Lower leg skin (tissue), 4 donors: Measurements from ENCODE around the gene SP3. TPM values are rescaled to one million over a fixed set of nuclear protein-coding genes. Genes with fewer than 3 reads are reported as not detected.

ENCODE experiments used
- DNase-seq, 2 donors: peaks; one replicate each; pipeline ENCODE4 v3.0.0-alpha.2; 2019; ENCODE audit warnings: low spot score in 2 of 2
- H3K4me3 ChIP-seq: fragments of 200-600 bp; sonication (generic); 2 replicates; pipeline ENCODE4 v1.5.1; 2017; ENCODE audit warnings: mild to moderate bottlenecking, low read depth; ENCODE audit not compliant: poor library complexity, severe bottlenecking
- POLR2A ChIP-seq, 2 donors: fragments of 450-650 bp; IDR thresholded peaks; one replicate each; pipeline ENCODE4 v1.6.1; 2016 to 2017; ENCODE audit warnings: antibody characterized with exemption in 2 of 2, mild to moderate bottlenecking in 1 of 2, moderate library complexity in 1 of 2
- WGBS, 2 donors: methylation state at CpG; one replicate each; pipeline ENCODE4 v1.1.5; 2018; 5-methylcytosine and 5-hydroxymethylcytosine counted together
- intact Hi-C: fragments of 100-400 bp; cut with DNase I; formaldehyde crosslinking; loops from one replicate; pipeline ENCODE4 v1.15.0; 2023; ENCODE audit warnings: low total_unique reads
- total RNA-seq, 4 donors: library from RNA; depleted of rRNA; stranded (reverse); fragments of >200 nt; gene quantifications; one replicate each; pipeline ENCODE4 v1.1.0, GENCODE V29; 2016
- TF ChIP-seq, protein P1 (sequence below), 3 donors: fragments of 450-650 bp; IDR thresholded peaks; one replicate each; pipeline ENCODE4 v1.5.1; 2016; ENCODE audit warnings: antibody characterized with exemption in 3 of 3, mild to moderate bottlenecking in 3 of 3, moderate library complexity in 2 of 3

The SP3 gene
- total RNA-seq, 4 donors from 2014 or later: 99.1 to 209 (median 124) TPM

DNA sequence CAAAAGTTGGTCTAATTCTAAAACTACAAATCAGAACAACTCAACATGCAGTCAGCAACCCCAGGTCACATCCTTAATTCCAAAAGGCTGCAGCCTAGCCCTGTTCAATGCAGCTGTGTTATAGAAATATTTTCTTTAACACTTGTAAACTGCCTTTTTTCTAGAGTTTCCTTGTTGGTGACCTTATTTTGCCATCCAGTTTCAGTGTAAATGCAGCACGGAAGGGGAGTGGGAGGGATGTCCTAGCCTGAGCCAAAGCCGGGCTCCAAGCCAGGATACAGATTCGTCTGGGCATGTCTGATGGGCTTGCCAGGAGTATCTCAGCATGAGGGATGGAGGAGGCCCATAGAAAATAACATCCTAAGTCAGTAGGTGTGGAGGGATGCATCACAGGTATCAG is 17.7 kb upstream of the SP3 start:
- no peak for TF ChIP-seq POLR2A (IDR thresholded peaks at IDR 0.05)
- TF ChIP-seq, protein P1, sequence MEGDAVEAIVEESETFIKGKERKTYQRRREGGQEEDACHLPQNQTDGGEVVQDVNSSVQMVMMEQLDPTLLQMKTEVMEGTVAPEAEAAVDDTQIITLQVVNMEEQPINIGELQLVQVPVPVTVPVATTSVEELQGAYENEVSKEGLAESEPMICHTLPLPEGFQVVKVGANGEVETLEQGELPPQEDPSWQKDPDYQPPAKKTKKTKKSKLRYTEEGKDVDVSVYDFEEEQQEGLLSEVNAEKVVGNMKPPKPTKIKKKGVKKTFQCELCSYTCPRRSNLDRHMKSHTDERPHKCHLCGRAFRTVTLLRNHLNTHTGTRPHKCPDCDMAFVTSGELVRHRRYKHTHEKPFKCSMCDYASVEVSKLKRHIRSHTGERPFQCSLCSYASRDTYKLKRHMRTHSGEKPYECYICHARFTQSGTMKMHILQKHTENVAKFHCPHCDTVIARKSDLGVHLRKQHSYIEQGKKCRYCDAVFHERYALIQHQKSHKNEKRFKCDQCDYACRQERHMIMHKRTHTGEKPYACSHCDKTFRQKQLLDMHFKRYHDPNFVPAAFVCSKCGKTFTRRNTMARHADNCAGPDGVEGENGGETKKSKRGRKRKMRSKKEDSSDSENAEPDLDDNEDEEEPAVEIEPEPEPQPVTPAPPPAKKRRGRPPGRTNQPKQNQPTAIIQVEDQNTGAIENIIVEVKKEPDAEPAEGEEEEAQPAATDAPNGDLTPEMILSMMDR (IDR thresholded peaks at IDR 0.05): no peak
- no peak overlapping the region for H3K4me3 ChIP-seq
- intact Hi-C loops: no loop called here
- DNase-seq: peak in 1 of 2 donors; percentile 56
- 7 to 12% methylated on average over 3 of the region's 3 CpGs for WGBS, 2 donors

DNA sequence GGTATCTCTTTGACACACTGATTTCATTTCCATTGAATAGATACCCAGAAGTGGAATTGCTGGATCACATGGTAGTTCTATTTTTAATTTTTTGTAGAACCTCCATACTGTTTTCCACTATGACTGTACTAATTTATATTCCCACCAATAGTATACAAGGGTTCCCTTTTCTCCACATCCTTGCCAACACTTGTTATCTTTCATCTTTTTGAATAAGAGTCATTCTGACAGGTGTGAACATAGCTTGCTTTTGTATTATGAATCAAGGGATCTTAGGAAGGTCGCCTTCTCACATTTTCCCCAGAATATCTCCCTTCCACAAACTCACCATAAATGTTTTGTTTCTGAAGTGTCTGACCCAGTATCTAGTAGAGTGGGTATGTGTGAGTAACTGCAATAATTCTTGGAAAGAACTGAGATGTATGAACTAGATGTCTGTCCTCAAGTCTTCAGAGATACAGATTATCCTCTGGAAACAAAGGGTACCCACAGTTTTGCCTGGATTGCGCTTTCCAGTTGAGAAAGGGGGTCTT is 17.1 kb upstream of the SP3 start:
- WGBS, 2 donors: 70 to 80% methylated on average over 2 of the region's 2 CpGs
- TF ChIP-seq POLR2A (IDR thresholded peaks at IDR 0.05): no peak
- TF ChIP-seq, protein P1 (IDR thresholded peaks at IDR 0.05): no peak
- no peak for DNase-seq
- no peak overlapping the region for H3K4me3 ChIP-seq
- intact Hi-C loops: no loop called here

DNA sequence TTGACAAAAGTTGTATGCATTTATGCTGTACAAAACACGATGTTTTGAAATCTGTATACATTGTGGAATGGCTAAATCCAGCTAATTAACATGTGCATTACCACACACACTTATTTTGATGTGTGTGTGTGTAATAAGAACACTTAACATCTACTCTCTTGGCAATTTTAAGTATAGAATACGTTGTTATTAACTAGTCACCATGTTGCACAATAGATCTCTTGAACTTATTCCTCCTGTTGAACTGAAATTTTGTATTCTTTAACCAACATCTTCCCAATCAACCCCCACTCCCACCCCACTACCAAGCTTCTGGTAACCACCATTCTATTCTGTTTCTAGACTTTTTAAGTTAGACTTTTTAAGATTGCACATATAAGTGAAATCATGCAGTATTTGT is 16.3 kb upstream of the SP3 start:
- intact Hi-C loops: no loop called here
- no peak overlapping the region for H3K4me3 ChIP-seq
- no peak for DNase-seq
- 64 to 73% methylated on average over 2 of the region's 2 CpGs for WGBS, 2 donors
- TF ChIP-seq POLR2A (IDR thresholded peaks at IDR 0.05): no peak
- TF ChIP-seq, protein P1 (IDR thresholded peaks at IDR 0.05): no peak

DNA sequence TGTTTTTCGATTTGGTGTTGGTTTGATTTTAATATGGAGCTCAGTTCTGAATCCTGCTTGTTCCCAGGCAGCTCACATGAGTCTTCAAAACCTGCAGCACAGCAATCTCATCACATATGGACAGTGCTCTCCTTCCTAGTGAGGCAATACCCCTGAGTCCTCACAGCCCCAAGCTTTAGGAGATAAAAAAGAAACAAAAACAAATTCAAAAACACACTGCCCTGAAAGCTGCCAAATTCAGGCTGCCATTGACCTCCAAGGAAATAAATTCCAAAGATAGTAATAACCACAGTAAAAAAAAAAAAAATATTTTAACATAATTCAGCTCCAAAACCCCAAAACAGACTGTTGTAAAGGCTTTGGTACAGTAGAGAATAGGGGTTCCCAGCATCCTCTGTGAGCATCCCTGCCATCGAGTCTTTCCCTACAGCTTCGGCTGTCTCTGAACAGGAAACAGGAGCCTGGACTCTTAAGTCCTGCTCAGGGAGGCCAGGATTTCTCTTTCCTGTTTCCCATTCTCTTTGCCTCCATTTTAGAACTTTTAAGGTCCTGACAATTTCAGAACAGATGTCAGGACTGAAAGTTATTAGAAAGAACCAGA is 14.7 kb upstream of the SP3 start:
- WGBS, 2 donors: 68 to 73% methylated on average over 3 of the region's 3 CpGs
- TF ChIP-seq POLR2A (IDR thresholded peaks at IDR 0.05): no peak
- TF ChIP-seq, protein P1 (IDR thresholded peaks at IDR 0.05): no peak
- intact Hi-C loops: no loop called here
- DNase-seq: no peak
- no peak overlapping the region for H3K4me3 ChIP-seq

DNA sequence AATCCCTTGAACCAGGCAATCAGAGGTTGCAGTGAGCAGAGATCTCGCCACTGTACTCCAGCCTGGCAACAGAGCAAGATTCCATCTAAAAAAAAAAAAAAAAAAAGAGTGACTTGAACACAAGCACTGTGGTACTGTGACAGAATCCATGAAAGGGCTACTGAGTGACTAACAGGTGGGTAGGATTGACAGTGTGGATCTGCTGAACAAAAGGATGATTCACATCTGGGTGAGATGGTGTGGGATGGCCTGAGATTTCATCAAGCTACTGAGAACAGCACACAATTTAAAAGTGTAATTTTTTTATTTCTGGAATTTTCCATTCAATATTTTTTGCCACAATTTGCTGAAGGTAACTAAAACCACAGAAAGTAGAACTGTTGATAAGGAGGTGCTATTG is 13.3 kb upstream of the SP3 start:
- no peak overlapping the region for H3K4me3 ChIP-seq
- no peak for TF ChIP-seq POLR2A (IDR thresholded peaks at IDR 0.05)
- TF ChIP-seq, protein P1 (IDR thresholded peaks at IDR 0.05): no peak
- DNase-seq: no peak
- intact Hi-C loops: no loop called here
- WGBS, 2 donors: 76 to 80% methylated on average over 1 of the region's 1 CpG

DNA sequence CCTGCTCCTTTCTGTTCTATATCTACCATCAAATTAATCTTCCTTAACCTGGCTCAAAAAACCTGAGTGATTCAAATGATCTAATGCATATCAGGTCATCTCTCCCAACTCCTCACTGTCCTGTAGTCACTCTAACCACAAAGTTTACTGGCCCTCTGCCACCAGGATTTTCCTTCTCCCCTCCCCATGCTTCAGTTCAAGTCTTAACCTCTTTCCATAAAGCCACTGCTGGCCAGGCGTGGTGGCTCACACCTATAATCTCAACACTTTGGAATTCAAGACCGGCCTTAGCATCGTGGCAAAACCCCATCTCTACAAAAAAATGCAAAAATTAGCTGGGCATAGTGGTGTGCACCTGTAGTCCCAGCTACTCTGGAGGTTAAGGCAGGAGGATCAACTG is 7.5 kb upstream of the SP3 start:
- no peak for TF ChIP-seq POLR2A (IDR thresholded peaks at IDR 0.05)
- TF ChIP-seq, protein P1 (IDR thresholded peaks at IDR 0.05): no peak
- H3K4me3 ChIP-seq: no peak overlapping the region
- WGBS, 2 donors: 71 to 79% methylated on average over 3 of the region's 3 CpGs
- DNase-seq: no peak
- intact Hi-C loops: no loop called here
